Activated naive CD4-positive, alpha-beta T cell treated with anti-CD3 and anti-CD28 coated beads, Interleukin-2, amount 10 ng/mL, durations not matched to agents 7 days and 5 days (primary cell): ENCODE measurements around the gene CKAP4.

Experiments used
- CTCF ChIA-PET: fragments of 350-600 bp; sonication (Branson Sonifier 250); formaldehyde crosslinking; loops from one replicate; lab custom pipeline; 2021; ENCODE audit warnings: antibody characterized with exemption; lab: Charles Lee
- DNase-seq: peaks from one replicate; pipeline ENCODE4 v3.0.0-alpha.2; 2020
- H3K27ac Mint-ChIP-seq: one replicate; pipeline ENCODE4 v1.8.0; 2021; ENCODE audit warnings: mild to moderate bottlenecking, moderate library complexity, mixed read lengths
- H3K27me3 Mint-ChIP-seq: one replicate; pipeline ENCODE4 v1.8.0; 2021; ENCODE audit warnings: mild to moderate bottlenecking, mixed read lengths
- H3K36me3 Mint-ChIP-seq: one replicate; pipeline ENCODE4 v1.8.0; 2021; ENCODE audit warnings: mixed read lengths
- H3K4me1 Mint-ChIP-seq: one replicate; pipeline ENCODE4 v1.8.0; 2021; ENCODE audit warnings: mixed read lengths
- H3K4me3 Mint-ChIP-seq: one replicate; pipeline ENCODE4 v1.8.0; 2021; ENCODE audit warnings: mild to moderate bottlenecking, moderate library complexity, mixed read lengths
- H3K9me3 Mint-ChIP-seq: one replicate; pipeline ENCODE4 v1.8.0; 2021; ENCODE audit warnings: mixed read lengths

Gene CKAP4

DNA sequence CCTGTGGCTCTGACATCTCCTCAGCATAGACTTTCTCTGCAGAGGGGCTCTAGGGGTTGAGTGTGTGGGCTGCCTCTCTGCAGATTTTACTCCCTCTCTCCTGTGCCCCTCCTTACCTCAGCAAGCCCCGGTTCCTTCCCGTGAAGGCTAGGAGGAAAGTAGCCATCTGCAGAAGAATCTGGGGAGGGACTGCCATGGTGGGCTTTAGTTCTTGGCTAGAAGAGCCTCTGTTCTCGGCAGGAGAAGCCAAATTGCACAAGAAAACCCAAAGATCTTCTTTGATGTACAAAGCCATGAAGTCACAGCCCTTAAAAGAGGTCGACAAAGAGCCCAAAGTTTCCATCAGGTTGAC is 23.5 kb downstream of the CKAP4 start:
- Mint-ChIP-seq H3K27ac (no peak overlapping the region), H3K9me3 (no peaks in the 10 kb centered on the region), H3K36me3 (no peaks in the 10 kb centered on the region), H3K4me1 (peaks cover 29% of the 10 kb centered on the region), H3K4me3 (no peak overlapping the region), H3K27me3 (peaks cover 12% of the 10 kb centered on the region)
- CTCF ChIA-PET: interaction anchor here (0.6 to 3.8 kb wide), 16 partner anchors 9 to 807 kb away, joined by 3 to 26 read pairs (median 3); no protein-coding TSS in a partner anchor
- DNase-seq: no peak

DNA sequence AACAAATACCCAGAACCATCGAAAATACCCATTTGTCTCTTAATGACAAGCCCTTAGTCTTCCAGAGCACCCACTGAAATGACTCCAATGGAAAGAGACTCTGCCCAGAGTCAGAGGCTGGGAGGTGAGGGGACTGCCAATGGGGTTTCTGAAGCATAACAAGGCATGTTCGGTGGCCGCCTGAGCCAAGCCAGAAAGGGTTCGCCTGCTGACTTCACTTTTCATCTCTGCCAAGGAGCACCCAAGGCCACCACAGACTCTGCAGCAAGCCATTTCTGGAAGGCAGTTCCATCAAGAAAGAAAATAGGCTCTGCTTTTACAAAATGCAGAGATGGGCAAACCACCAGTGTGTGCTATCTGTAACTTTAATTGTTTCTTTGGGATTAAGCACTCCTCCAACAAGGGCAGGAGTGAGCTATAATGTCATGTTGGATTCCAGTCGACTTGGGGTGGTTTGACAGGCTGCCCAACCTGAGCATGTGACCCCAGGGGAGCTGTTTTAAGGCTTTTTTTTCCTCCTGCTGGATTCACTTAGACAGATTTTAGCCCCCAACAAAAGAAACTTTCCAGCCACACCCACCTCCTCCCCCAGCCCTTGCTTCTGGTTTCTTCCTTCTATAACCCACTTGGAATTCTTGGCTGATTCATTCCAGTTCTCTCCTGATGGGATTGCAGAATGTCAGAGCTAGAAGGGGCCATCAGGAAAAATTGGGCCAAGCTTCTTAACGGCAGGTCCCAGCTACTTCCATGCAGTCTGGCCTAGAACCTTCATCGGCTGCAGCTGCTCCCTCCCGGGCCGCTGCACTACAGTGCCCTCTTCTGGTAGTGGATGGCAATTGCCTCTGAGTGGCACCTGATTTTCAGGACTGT is 24.1 kb downstream of the CKAP4 start:
- no peak overlapping the region for H3K27ac Mint-ChIP-seq
- H3K27me3 Mint-ChIP-seq: peaks cover 14% of the 10 kb centered on the region
- CTCF ChIA-PET: interaction anchor here (0.6 to 3.8 kb wide), 18 partner anchors 8 to 806 kb away, joined by 3 to 26 read pairs (median 3); no protein-coding TSS in a partner anchor
- peaks cover 29% of the 10 kb centered on the region for H3K4me1 Mint-ChIP-seq
- peak; percentile 82 for DNase-seq
- no peaks in the 10 kb centered on the region for H3K36me3 Mint-ChIP-seq
- no peaks in the 10 kb centered on the region for H3K9me3 Mint-ChIP-seq
- no peak overlapping the region for H3K4me3 Mint-ChIP-seq

DNA sequence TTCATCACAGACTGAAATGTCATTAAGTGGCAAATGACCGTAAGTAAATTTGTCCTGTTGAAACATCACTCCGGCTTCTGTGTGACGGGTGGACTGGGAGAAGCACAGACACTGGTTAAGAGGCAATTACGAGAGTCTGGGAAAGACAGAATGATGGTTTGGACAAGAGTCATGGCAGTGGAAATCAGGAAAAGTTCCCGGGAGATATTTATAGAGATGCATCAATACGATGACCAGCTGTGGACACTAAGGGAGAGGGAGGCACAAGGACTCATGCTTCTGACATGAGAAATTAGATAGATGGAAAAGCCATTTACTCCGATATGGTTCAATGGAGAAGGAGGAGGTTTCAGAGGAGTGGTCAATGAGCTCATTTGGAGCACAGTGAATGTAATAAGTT is 27.3 kb downstream of the CKAP4 start:
- no peak for DNase-seq
- Mint-ChIP-seq H3K27me3 (peaks cover 23% of the 10 kb centered on the region), H3K4me1 (peaks cover 11% of the 10 kb centered on the region), H3K4me3 (no peak overlapping the region), H3K36me3 (no peaks in the 10 kb centered on the region), H3K27ac (no peak overlapping the region), H3K9me3 (peaks cover 3% of the 10 kb centered on the region)
- CTCF ChIA-PET: interaction anchor here (3.8 kb wide), 1 partner anchor 63 kb away, joined by 26 read pairs; no protein-coding TSS in a partner anchor

DNA sequence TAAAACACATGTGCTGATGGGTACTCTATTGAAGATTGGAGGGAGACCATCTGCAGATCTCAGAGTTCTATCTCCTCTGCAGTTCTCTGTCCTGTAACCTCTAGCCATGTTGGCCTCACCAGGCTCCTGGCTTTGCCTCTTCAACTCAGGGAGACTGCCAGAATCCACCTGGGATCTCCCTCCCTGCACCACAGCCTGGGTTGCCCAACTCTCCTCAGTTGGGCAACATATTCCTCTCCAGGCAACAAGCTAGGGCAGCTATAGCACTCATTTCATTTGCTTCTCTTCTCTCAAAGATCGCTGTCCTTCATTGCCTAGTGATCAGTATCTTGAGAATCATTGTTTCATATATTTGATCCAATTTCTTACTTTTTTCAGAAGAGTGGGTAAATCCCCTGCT is 28.8 kb downstream of the CKAP4 start:
- Mint-ChIP-seq H3K36me3 (no peaks in the 10 kb centered on the region), H3K9me3 (peaks cover 3% of the 10 kb centered on the region), H3K4me1 (peaks cover 10% of the 10 kb centered on the region), H3K4me3 (no peak overlapping the region), H3K27me3 (peaks cover 20% of the 10 kb centered on the region), H3K27ac (no peak overlapping the region)
- no peak for DNase-seq
- CTCF ChIA-PET: no interaction called here

DNA sequence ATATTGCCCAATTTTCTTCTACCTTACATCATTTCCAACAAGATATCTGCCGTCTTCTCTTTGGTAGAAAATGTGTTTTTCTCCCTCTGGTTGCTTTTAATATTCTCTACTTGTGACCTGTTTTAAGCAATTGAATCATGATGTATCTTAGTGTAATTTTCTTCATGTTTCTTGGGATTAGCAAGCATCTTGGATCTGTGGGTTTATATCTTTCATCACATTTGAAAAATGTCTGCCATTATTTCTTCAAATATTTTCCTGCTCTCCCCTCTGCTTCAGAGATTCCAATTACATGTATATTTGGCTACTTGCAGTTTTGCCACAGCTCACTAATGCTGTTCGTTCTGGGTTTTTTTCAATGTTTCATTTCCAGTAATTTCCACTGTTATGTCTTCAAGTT is 30.1 kb downstream of the CKAP4 start:
- CTCF ChIA-PET: no interaction called here
- no peak for DNase-seq
- Mint-ChIP-seq H3K36me3 (no peaks in the 10 kb centered on the region), H3K27ac (no peak overlapping the region), H3K9me3 (peaks cover 3% of the 10 kb centered on the region), H3K27me3 (peaks cover 18% of the 10 kb centered on the region), H3K4me3 (no peak overlapping the region), H3K4me1 (peaks cover 9% of the 10 kb centered on the region)

DNA sequence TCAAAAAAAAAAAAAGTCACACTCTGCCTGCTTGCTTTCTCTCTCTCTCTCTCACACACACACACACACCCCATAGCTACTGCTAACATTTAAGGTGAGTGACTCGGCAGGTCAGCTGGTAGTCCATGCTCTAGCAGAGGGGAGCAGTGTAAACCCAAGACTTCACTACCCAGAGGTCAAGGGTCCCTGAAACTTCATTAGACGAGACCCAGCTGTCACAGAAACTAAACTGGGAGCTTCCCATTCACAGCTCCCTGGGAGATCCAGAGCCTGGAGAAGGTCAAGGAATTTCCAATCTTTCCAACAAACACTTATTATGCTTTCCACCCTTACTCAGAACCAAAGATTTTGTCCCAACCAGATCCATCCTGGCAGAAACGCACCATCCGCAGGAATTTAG is 33.2 kb downstream of the CKAP4 start:
- Mint-ChIP-seq H3K4me3 (no peak overlapping the region), H3K27me3 (peaks cover 28% of the 10 kb centered on the region), H3K4me1 (no peaks in the 10 kb centered on the region), H3K27ac (no peak overlapping the region), H3K9me3 (peaks cover 3% of the 10 kb centered on the region), H3K36me3 (no peaks in the 10 kb centered on the region)
- CTCF ChIA-PET: no interaction called here
- no peak for DNase-seq

DNA sequence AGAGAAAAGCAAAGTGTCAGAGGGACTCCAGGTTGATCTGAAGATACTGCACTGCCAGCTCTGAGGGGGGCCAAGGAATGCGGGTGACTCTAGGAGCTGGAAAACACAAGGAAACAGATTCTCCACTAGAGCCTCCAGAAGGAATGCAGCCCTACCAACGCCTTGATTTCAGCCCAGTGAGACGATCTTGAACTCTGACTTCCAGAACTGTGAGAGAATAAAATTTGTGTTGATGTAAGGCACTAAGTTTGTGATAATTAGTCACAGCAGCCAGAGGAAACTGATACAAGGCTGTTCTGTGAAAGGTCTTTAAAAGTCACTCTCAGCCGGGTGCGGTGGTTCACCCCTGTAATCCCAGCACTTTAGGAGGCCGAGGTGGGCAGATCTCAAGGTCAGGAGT is 34.2 kb downstream of the CKAP4 start:
- Mint-ChIP-seq H3K27me3 (peaks cover 22% of the 10 kb centered on the region), H3K9me3 (peaks cover 3% of the 10 kb centered on the region), H3K36me3 (no peaks in the 10 kb centered on the region), H3K4me1 (no peaks in the 10 kb centered on the region), H3K27ac (no peak overlapping the region), H3K4me3 (no peak overlapping the region)
- DNase-seq: no peak
- CTCF ChIA-PET: interaction anchor here (1.3 kb wide), 1 partner anchor 10 kb away, joined by 6 read pairs; no protein-coding TSS in a partner anchor

DNA sequence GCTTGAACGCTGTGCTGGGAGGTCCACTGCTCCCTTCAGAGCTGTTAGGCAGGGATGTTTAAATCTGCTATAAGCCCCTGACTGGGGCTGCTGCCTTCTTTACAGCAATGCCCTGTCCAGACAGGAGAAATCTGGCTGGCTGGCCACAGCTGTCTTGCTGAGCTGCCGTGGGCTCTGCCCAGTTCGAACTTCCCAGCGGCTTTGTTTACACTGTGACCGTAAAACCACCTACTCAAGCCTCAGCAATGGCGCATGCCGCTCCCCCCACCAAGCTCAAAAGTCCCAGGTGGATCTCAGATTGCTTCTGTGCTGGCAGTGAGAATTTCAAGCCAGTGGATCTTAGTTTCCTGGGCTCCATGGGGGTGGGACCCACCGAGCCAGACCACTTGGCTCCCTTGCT is 35.8 kb downstream of the CKAP4 start:
- H3K27ac Mint-ChIP-seq: no peak overlapping the region
- H3K9me3 Mint-ChIP-seq: no peaks in the 10 kb centered on the region
- no peaks in the 10 kb centered on the region for H3K36me3 Mint-ChIP-seq
- no peak for DNase-seq
- H3K4me3 Mint-ChIP-seq: no peak overlapping the region
- H3K27me3 Mint-ChIP-seq: peaks cover 19% of the 10 kb centered on the region
- no peaks in the 10 kb centered on the region for H3K4me1 Mint-ChIP-seq
- CTCF ChIA-PET: no interaction called here

DNA sequence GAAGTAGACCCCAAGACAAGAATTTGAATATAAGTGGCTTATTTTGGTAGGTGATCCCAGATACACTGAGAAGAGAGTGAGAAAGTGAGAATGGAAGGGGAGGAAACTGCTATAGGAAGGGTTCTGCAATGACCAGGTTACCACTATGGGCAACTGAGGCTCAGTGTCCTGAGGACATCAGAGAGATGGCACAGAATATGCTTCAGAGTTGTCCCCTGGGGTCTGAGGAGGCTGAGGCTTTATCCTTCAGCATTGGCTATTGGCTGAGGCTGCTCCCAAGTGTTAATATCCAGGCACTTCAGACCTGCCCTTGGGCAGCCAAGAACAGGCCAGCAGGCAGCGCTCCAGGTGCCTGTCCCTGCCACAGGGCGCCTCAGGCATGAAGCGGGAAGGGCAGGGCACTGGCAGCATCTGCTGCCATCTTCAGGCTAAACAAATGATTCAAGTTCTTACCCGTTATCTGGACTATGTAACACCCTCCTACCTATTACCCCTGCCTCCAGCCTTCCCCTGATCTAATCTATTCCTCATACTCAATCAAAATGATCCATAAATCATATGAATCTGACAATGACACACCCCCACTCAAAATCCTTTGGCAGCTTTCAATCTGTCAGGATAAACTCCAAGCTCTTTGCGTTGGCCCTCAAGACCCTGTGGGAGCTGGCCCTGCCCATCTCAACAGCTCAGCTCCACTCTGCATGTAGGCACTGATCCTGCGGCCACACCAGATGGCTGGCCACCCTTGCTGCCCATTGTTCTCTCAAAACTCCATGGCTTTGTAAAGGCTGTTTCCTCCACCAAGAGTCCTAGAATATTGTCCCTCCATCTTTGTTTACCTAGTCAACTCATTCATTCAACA is 42.4 kb downstream of the CKAP4 start:
- H3K9me3 Mint-ChIP-seq: no peaks in the 10 kb centered on the region
- H3K27ac Mint-ChIP-seq: no peak overlapping the region
- peaks cover 7% of the 10 kb centered on the region for H3K27me3 Mint-ChIP-seq
- CTCF ChIA-PET: no interaction called here
- DNase-seq: no peak
- no peaks in the 10 kb centered on the region for H3K4me1 Mint-ChIP-seq
- no peaks in the 10 kb centered on the region for H3K36me3 Mint-ChIP-seq
- no peak overlapping the region for H3K4me3 Mint-ChIP-seq

DNA sequence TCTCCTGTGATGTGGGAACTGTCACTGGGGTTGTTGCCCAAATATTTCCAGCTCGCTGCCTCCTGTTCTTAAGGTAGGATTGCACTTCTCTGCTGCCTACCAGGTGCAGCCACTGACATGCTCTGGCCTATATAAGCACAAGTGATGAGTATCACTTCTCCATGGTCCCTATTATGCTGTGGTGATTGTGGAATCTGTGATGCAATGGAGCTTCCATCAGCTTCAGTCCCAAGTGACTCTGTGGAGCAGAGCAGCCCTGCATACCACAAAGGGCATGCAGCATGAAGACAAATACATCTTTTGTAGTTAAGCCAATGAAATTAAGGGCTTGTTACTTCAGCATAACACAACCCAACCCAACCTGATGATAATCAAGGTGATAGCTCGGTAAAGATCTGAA is 43.5 kb downstream of the CKAP4 start:
- no peak for DNase-seq
- no peak overlapping the region for H3K4me3 Mint-ChIP-seq
- H3K36me3 Mint-ChIP-seq: no peaks in the 10 kb centered on the region
- CTCF ChIA-PET: no interaction called here
- no peak overlapping the region for H3K27ac Mint-ChIP-seq
- H3K9me3 Mint-ChIP-seq: no peaks in the 10 kb centered on the region
- peaks cover 10% of the 10 kb centered on the region for H3K27me3 Mint-ChIP-seq
- no peaks in the 10 kb centered on the region for H3K4me1 Mint-ChIP-seq

DNA sequence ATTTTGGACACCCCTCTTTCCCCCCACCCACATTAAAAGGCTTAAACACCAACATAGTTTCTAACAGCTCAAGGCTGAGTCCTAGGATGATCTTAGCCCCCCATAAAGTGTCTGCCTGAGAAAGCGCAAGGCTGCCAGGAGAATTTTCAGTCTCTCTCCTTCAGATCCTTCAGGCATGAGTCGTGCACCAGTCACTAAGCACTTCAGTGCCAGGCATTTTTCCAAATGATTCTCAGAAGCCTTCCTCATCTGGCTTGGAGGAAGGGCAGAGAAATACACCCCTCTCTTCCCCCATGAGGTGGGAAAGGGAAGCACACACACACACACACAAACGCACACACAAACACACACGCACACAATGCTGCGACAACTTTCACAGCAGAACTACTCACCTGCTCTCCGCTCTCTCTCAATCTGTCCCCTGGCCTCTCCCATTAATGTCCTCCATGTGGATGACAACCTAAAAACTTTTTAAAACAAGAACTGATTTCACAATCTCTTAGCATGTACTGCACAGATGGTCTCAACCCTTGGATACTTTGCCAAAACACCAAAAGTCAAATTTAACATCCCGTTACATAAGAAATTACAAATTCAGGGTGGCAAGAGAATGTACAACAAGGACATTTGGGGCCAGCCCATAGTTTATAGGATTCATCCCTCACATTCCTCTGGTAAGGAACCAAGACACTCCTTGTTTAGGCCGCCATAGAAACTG is 49.8 kb downstream of the CKAP4 start:
- no peaks in the 10 kb centered on the region for H3K4me1 Mint-ChIP-seq
- H3K4me3 Mint-ChIP-seq: no peak overlapping the region
- no peaks in the 10 kb centered on the region for H3K9me3 Mint-ChIP-seq
- H3K27me3 Mint-ChIP-seq: peaks cover 12% of the 10 kb centered on the region
- H3K27ac Mint-ChIP-seq: no peak overlapping the region
- H3K36me3 Mint-ChIP-seq: no peaks in the 10 kb centered on the region
- CTCF ChIA-PET: no interaction called here
- DNase-seq: no peak

DNA sequence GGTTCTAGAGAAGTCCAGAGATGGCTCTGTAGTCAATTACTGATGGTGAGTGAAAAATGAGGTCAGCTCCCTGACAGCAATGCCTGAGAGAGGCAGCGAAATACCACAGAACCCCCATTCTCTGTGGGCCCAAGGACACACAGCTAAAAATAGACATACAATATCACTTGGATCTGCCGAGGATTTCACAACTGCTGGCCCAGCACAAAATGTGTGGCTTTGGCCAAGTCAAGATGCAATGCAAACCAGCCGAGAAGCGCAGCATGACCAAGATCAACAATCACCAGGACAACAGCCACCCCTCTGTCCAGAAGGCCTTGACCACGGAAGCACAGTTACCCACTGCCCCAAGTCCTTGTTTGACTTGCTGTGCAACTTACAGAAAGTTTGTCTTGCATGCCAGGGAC is 52.2 kb downstream of the CKAP4 start:
- H3K27ac Mint-ChIP-seq: no peak overlapping the region
- peaks cover 12% of the 10 kb centered on the region for H3K27me3 Mint-ChIP-seq
- no peaks in the 10 kb centered on the region for H3K36me3 Mint-ChIP-seq
- DNase-seq: no peak
- no peak overlapping the region for H3K4me3 Mint-ChIP-seq
- no peaks in the 10 kb centered on the region for H3K4me1 Mint-ChIP-seq
- no peaks in the 10 kb centered on the region for H3K9me3 Mint-ChIP-seq
- CTCF ChIA-PET: no interaction called here

DNA sequence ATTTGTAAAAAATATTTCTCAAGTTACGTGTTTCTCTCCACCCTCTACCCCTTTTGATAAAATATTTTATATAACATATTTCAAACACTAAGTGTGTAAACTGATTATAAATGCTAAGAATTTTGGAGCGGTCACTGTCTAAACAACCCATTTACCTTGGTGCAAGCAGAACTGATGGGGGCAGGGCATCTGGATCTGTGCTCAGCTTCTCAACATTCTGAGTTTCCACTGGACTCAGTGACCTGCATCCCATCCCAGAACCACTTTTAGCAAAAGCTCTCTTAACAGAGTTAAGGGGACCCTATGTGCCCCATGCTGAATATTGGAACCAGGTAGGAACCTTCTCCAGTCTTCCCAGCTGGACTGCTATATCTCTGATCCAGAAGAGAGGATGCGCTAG is 53.5 kb downstream of the CKAP4 start:
- peaks cover 11% of the 10 kb centered on the region for H3K27me3 Mint-ChIP-seq
- no peak overlapping the region for H3K27ac Mint-ChIP-seq
- CTCF ChIA-PET: no interaction called here
- H3K4me1 Mint-ChIP-seq: no peaks in the 10 kb centered on the region
- no peaks in the 10 kb centered on the region for H3K36me3 Mint-ChIP-seq
- H3K4me3 Mint-ChIP-seq: no peak overlapping the region
- no peak for DNase-seq
- no peaks in the 10 kb centered on the region for H3K9me3 Mint-ChIP-seq
